ENCODE results near the gene HDLBP.

HDLBP gene

GRCh38 chr2:241309684-241310117 lies 5.8 kb downstream of the HDLBP start:
- TF ChIP-seq, protein P1, sequence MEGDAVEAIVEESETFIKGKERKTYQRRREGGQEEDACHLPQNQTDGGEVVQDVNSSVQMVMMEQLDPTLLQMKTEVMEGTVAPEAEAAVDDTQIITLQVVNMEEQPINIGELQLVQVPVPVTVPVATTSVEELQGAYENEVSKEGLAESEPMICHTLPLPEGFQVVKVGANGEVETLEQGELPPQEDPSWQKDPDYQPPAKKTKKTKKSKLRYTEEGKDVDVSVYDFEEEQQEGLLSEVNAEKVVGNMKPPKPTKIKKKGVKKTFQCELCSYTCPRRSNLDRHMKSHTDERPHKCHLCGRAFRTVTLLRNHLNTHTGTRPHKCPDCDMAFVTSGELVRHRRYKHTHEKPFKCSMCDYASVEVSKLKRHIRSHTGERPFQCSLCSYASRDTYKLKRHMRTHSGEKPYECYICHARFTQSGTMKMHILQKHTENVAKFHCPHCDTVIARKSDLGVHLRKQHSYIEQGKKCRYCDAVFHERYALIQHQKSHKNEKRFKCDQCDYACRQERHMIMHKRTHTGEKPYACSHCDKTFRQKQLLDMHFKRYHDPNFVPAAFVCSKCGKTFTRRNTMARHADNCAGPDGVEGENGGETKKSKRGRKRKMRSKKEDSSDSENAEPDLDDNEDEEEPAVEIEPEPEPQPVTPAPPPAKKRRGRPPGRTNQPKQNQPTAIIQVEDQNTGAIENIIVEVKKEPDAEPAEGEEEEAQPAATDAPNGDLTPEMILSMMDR (IDR thresholded peaks at IDR 0.05; ENCODE audit: control extremely low read depth, extremely low read depth, low read depth, missing control alignments), result no peak

GRCh38 chr2:241308832-241309500 lies 6.5 kb downstream of the HDLBP start:
- no peak for DNase-seq (ENCODE audit: extremely low spot score)
- TF ChIP-seq, protein P1 (IDR thresholded peaks at IDR 0.05; ENCODE audit: control extremely low read depth, extremely low read depth, low read depth, missing control alignments), result no peak
- ChIA-PET CTCF (no interaction called here), POLR2A (no interaction called here)

More at GRCh38 chr2:241309684-241310117, 5.8 kb downstream of the HDLBP start:
- CTCF ChIA-PET, result interaction anchor here (1.6 kb wide), 1 partner anchor 49 kb away, joined by 3 read pairs; no protein-coding TSS in a partner anchor
- POLR2A ChIA-PET, result no interaction called here
- peak; percentile 52 for DNase-seq (ENCODE audit: extremely low spot score)

DNA sequence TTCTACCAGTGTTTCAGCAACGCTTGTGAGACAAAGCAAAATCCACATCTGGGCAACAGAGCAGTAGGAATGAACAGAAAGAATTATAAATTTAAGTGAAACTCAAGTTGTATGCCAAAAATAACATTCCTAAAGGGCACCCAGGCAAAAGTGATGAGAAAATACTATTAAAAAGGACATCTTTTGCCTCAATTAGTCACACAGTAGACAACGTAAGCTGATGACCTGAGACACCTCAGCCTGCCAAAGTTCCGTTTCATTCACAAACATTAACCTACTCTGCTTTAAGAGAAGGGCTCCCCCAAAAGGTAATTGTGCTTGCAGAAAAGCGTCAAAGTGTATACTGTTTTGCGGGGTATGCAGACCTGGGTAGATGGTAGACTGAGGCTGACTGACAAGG lies 7.2 kb downstream of the HDLBP start:
- ChIA-PET POLR2A (no interaction called here), CTCF (no interaction called here)
- no peak for DNase-seq (ENCODE audit: extremely low spot score)
- TF ChIP-seq, protein P1 (IDR thresholded peaks at IDR 0.05; ENCODE audit: control extremely low read depth, extremely low read depth, low read depth, missing control alignments), result no peak

DNA sequence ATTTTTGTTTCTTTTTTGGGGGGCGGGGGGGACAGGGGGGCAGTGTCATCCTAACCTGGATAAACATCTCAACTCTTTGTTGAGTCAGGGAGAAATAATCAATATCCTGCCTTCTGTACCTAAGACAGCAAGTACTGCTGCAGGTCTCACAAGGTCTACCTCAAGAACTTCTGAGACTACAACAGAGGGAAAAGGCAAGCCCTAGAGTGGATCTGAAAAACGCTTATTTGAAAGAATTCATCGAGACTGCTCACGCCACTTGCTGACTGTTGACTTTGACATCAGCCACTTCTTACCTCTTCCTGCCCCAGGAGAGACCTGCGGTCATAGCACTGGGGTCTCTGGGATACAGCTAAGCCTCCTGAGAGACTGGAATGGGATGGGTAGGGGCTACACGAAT lies 8.4 kb downstream of the HDLBP start:
- no peak for DNase-seq (ENCODE audit: extremely low spot score)
- ChIA-PET CTCF (interaction anchor here (2.1 kb wide), 1 partner anchor 8 kb away, joined by 6 read pairs; the partner anchor contains the start of gene HDLBP), POLR2A (interaction anchor here (2.7 kb wide), 1 partner anchor 7 kb away, joined by 19 read pairs; no protein-coding TSS in a partner anchor)
- TF ChIP-seq, protein P1 (IDR thresholded peaks at IDR 0.05; ENCODE audit: control extremely low read depth, extremely low read depth, low read depth, missing control alignments), result no peak

- ChIA-PET POLR2A (interaction anchor here (0.6 to 2.7 kb wide), 3 partner anchors 10 to 120 kb away, joined by 4 to 19 read pairs (median 10); partner anchors contain the start of genes HDLBP and SEPTIN2), CTCF (interaction anchor here (1.4 to 3.0 kb wide), 3 partner anchors 10 to 20 kb away, joined by 6 to 11 read pairs (median 10); no protein-coding TSS in a partner anchor)
- TF ChIP-seq, protein P1 (IDR thresholded peaks at IDR 0.05; ENCODE audit: control extremely low read depth, extremely low read depth, low read depth, missing control alignments), result no peak
- DNase-seq (ENCODE audit: extremely low spot score), result no peak
Observed at GRCh38 chr2:241304039-241304670, 11.3 kb downstream of the HDLBP start.

GRCh38 chr2:241302759-241303651 lies 12.5 kb downstream of the HDLBP start:
- ChIA-PET POLR2A (interaction anchor here (0.6 to 2.2 kb wide), 2 partner anchors 12 to 122 kb away, joined by 4 to 10 read pairs; partner anchors contain the start of genes HDLBP and SEPTIN2), CTCF (interaction anchor here (1.3 to 3.0 kb wide), 8 partner anchors 11 to 48 kb away, joined by 3 to 13 read pairs (median 6); partner anchors contain the start of genes HDLBP and SEPTIN2)
- DNase-seq (ENCODE audit: extremely low spot score), result no peak
- TF ChIP-seq, protein P1 (IDR thresholded peaks at IDR 0.05; ENCODE audit: control extremely low read depth, extremely low read depth, low read depth, missing control alignments), result no peak
